ENCODE measurements around the gene RELN.

RELN gene

DNA sequence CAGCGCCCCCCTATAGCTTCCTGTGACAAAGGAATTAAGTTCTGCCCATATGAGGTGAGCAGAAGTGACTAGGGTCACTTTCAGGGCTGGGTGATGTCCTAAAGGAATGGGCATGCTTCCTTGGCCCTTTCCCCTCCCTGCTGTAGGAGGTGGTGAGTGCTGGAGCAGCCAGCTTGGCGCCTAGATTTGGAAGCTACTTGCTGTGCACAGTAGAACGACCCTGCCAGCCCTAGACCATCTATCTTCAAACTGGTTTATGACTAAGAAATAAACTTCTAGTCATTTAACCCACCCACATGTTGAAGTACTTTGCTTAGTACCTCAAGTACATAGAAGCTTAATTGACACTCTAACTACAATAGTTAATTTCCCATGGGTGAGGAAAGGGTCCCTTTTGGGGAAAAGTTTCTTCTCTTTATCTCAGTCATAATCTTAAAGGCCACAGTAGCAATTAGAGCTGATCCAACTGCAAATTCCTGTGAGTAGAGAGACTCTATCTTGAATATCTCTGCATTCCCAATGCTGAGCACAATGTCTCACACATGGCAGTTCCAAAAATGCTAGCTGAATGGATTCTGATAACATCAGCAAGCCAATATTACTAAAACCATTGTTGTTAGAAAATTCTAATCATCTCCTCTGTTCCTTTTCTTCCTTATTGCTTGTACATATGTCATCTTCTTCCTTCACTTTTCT, 227.2 kb downstream of the RELN start (continued):
- TF ChIP-seq ZNF48 (tag by site-specific recombination; IDR thresholded peaks at IDR 0.05) (no peak), ZNF571 (tag by site-specific recombination; IDR thresholded peaks at IDR 0.05) (no peak), KLF16 (tag by site-specific recombination; IDR thresholded peaks at IDR 0.05) (no peak), KLF10 (tag by site-specific recombination; IDR thresholded peaks at IDR 0.05) (no peak)

DNA sequence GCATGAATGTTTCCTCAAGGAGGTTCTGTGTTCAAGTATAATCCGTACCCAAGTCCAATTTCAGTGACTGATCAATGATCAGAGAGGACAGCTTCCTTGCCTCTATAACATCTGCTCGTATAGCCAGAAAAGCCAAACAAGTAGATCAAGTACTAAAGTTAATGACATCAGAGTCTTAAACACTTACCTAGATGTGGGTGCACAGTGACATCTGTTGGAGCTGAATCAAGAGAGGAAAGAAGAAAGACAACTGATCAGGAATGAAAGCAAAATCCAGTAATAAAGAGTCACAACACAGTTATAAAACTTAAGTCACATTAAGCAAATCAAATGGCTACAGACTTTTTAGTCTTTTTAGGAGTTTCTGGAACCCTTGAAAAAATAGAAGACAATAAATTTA, 236.5 kb downstream of the RELN start:
- TF ChIP-seq ZNF747 (tag by site-specific recombination; IDR thresholded peaks at IDR 0.05), result no peak
- no peak for TF ChIP-seq ZNF549 (tag by site-specific recombination; IDR thresholded peaks at IDR 0.05)
- TF ChIP-seq, protein P1, sequence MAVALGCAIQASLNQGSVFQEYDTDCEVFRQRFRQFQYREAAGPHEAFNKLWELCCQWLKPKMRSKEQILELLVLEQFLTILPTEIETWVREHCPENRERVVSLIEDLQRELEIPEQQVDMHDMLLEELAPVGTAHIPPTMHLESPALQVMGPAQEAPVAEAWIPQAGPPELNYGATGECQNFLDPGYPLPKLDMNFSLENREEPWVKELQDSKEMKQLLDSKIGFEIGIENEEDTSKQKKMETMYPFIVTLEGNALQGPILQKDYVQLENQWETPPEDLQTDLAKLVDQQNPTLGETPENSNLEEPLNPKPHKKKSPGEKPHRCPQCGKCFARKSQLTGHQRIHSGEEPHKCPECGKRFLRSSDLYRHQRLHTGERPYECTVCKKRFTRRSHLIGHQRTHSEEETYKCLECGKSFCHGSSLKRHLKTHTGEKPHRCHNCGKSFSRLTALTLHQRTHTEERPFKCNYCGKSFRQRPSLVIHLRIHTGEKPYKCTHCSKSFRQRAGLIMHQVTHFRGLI (tag by site-specific recombination; IDR thresholded peaks at IDR 0.05), result no peak
- no peak for TF ChIP-seq ZNF629 (tag by site-specific recombination; IDR thresholded peaks at IDR 0.05)
- no peak for TF ChIP-seq MYNN (tag by site-specific recombination; IDR thresholded peaks at IDR 0.05; ENCODE audit: borderline replicate concordance)
- no peak for TF ChIP-seq TRIM28 (IDR thresholded peaks at IDR 0.05; ENCODE audit: borderline replicate concordance, low read length)
- no peak for TF ChIP-seq ZNF488 (tag by site-specific recombination; IDR thresholded peaks at IDR 0.05)
- no peak for TF ChIP-seq ZNF112 (tag by site-specific recombination; IDR thresholded peaks at IDR 0.05)
- no peak for TF ChIP-seq ZNF610 (tag by site-specific recombination; IDR thresholded peaks at IDR 0.05; ENCODE audit: borderline replicate concordance)
- ChIA-PET POLR2A (no interaction called here), CTCF (interaction anchor here (0.8 to 1.7 kb wide), 4 partner anchors 29 to 306 kb away, joined by 3 to 7 read pairs (median 6); no protein-coding TSS in a partner anchor)
- Histone ChIP-seq H3K36me3 (ENCODE audit: control insufficient read depth in 2 of 2, insufficient read depth in 1 of 2, low read length in 2 of 2) (no peaks in the 10 kb centered on the region), H3K4me3 (ENCODE audit: low read depth, low read length) (no peak overlapping the region), H3K4me1 (ENCODE audit: control insufficient read depth, insufficient read depth, low read length) (no peaks in the 10 kb centered on the region), H3K9me3 (ENCODE audit: control insufficient read depth, insufficient read depth, low read depth, low read length) (no peaks in the 10 kb centered on the region), H3K27ac (ENCODE audit: extremely low read depth, low read depth, low read length) (no peak overlapping the region)

- Histone ChIP-seq H3K4me3 (ENCODE audit: low read depth, low read length) (no peak overlapping the region), H3K4me1 (ENCODE audit: control insufficient read depth, insufficient read depth, low read length) (no peaks in the 10 kb centered on the region), H3K27ac (ENCODE audit: extremely low read depth, low read depth, low read length) (no peak overlapping the region), H3K36me3 (ENCODE audit: control insufficient read depth in 2 of 2, insufficient read depth in 1 of 2, low read length in 2 of 2) (no peaks in the 10 kb centered on the region), H3K9me3 (ENCODE audit: control insufficient read depth, insufficient read depth, low read depth, low read length) (no peaks in the 10 kb centered on the region)
- TF ChIP-seq KLF8 (tag by site-specific recombination; IDR thresholded peaks at IDR 0.05) (no peak), ZNF132 (tag by site-specific recombination; IDR thresholded peaks at IDR 0.05; ENCODE audit: borderline replicate concordance) (no peak)
- POLR2A ChIA-PET, result no interaction called here
- CTCF ChIA-PET, result no interaction called here
Measured at GRCh38 chr7:103751311-103751880, 238.1 kb downstream of the RELN start.

- H3K4me1 ChIP-seq (ENCODE audit: control insufficient read depth, insufficient read depth, low read length), result no peaks in the 10 kb centered on the region
- no peak for TF ChIP-seq ZBTB1 (tag by site-specific recombination; IDR thresholded peaks at IDR 0.05)
- no peak for TF ChIP-seq ZNF169 (tag by site-specific recombination; IDR thresholded peaks at IDR 0.05)
- no peak for TF ChIP-seq ZFP69B (tag by site-specific recombination; IDR thresholded peaks at IDR 0.05)
- TF ChIP-seq, protein P2, sequence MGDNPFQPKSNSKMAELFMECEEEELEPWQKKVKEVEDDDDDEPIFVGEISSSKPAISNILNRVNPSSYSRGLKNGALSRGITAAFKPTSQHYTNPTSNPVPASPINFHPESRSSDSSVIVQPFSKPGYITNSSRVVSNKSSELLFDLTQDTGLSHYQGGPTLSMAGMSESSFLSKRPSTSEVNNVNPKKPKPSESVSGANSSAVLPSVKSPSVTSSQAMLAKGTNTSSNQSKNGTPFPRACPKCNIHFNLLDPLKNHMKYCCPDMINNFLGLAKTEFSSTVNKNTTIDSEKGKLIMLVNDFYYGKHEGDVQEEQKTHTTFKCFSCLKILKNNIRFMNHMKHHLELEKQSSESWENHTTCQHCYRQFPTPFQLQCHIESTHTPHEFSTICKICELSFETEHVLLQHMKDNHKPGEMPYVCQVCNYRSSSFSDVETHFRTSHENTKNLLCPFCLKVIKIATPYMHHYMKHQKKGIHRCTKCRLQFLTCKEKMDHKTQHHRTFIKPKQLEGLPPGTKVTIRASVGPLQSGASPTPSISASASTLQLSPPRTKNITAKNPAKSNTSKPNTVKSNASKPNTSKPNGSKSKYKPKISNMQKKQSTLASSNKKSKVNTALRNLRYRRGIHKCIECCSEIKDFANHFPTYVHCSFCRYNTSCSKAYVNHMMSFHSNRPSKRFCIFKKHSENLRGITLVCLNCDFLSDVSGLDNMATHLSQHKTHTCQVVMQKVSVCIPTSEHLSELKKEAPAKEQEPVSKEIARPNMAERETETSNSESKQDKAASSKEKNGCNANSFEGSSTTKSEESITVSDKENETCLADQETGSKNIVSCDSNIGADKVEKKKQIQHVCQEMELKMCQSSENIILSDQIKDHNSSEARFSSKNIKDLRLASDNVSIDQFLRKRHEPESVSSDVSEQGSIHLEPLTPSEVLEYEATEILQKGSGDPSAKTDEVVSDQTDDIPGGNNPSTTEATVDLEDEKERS (tag by site-specific recombination; IDR thresholded peaks at IDR 0.05), result no peak
- TF ChIP-seq, protein P3, sequence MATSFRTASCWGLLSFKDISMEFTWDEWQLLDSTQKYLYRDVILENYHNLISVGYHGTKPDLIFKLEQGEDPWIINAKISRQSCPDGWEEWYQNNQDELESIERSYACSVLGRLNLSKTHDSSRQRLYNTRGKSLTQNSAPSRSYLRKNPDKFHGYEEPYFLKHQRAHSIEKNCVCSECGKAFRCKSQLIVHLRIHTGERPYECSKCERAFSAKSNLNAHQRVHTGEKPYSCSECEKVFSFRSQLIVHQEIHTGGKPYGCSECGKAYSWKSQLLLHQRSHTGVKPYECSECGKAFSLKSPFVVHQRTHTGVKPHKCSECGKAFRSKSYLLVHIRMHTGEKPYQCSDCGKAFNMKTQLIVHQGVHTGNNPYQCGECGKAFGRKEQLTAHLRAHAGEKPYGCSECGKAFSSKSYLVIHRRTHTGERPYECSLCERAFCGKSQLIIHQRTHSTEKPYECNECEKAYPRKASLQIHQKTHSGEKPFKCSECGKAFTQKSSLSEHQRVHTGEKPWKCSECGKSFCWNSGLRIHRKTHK (tag by site-specific recombination; IDR thresholded peaks at IDR 0.05), result no peak
- no peak for TF ChIP-seq ZNF292 (tag by site-specific recombination; IDR thresholded peaks at IDR 0.05; ENCODE audit: borderline replicate concordance, low read depth)
- H3K36me3 ChIP-seq (ENCODE audit: control insufficient read depth in 2 of 2, insufficient read depth in 1 of 2, low read length in 2 of 2), result no peaks in the 10 kb centered on the region
- H3K4me3 ChIP-seq (ENCODE audit: low read depth, low read length), result no peak overlapping the region
- POLR2A ChIA-PET, result no interaction called here
- no peak overlapping the region for H3K27ac ChIP-seq (ENCODE audit: extremely low read depth, low read depth, low read length)
- no peaks in the 10 kb centered on the region for H3K9me3 ChIP-seq (ENCODE audit: control insufficient read depth, insufficient read depth, low read depth, low read length)
- CTCF ChIA-PET, result no interaction called here
Measured at GRCh38 chr7:103748680-103749079, 240.8 kb downstream of the RELN start.

Measured in HEK293 (cell line).